ENCODE data around the gene AEBP1.

AEBP1 gene

DNA sequence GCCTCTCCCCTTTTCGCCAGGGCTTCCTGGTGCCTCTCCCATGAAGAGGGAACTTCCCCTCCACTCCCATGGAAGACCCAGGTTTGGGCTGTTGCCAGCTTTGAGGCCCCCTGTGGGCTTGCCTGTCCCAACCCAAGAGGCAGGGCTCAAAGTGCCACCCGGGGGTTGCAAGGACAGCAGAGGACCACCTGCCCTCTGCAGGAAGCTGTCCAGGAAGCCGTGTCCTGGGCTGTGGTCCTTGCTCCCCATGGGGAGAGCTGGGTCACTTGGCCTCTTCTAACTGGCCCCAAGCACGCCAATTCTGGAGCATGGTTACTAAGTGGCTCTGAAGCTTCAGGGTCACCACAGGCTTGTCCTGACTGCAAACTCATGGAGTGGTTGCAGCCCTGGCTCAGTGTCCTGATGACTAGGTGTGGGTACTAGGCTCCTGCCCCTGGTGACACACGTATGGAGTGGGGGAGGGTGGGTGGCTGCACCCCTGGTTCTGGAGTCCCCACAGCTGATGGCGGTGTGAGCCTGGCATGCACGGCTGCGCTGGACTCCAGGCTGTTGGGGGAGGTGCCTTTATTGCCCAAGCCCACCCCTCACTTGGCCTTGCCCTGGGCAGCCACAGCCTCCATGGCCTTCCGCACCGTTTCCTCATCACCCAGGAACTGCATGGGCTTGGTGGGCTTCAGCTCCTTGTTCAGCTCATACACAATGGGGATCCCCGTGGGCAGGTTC lies 41.8 kb upstream of the AEBP1 start:
- no peak overlapping the region for H3K9ac ChIP-seq (ENCODE audit: low read depth, low read length, poor library complexity, severe bottlenecking)
- no peaks in the 10 kb centered on the region for H4K20me1 ChIP-seq (ENCODE audit: insufficient read depth, low read length, poor library complexity, severe bottlenecking)
- peaks cover 11% of the 10 kb centered on the region for H3K4me1 ChIP-seq (ENCODE audit: insufficient read depth, low read length, poor library complexity, severe bottlenecking)
- no peak overlapping the region for H3K4me3 ChIP-seq (ENCODE audit: low read length, poor library complexity, severe bottlenecking)
- no peaks in the 10 kb centered on the region for H3K79me2 ChIP-seq (ENCODE audit: insufficient read depth, low read length)
- H3K4me2 ChIP-seq (ENCODE audit: low read depth, low read length, poor library complexity, severe bottlenecking): no peak overlapping the region
- H3K36me3 ChIP-seq (ENCODE audit: insufficient read depth, low read length): peaks cover 47% of the 10 kb centered on the region; the same call in 1 of the 2 replicates
- H3K27me3 ChIP-seq (ENCODE audit: insufficient read depth, low read length, poor library complexity, severe bottlenecking): no peaks in the 10 kb centered on the region
- no peak for TF ChIP-seq EZH2phosphoT487 (IDR thresholded peaks at IDR 0.05; ENCODE audit: borderline replicate concordance)
- TF ChIP-seq, protein P1, sequence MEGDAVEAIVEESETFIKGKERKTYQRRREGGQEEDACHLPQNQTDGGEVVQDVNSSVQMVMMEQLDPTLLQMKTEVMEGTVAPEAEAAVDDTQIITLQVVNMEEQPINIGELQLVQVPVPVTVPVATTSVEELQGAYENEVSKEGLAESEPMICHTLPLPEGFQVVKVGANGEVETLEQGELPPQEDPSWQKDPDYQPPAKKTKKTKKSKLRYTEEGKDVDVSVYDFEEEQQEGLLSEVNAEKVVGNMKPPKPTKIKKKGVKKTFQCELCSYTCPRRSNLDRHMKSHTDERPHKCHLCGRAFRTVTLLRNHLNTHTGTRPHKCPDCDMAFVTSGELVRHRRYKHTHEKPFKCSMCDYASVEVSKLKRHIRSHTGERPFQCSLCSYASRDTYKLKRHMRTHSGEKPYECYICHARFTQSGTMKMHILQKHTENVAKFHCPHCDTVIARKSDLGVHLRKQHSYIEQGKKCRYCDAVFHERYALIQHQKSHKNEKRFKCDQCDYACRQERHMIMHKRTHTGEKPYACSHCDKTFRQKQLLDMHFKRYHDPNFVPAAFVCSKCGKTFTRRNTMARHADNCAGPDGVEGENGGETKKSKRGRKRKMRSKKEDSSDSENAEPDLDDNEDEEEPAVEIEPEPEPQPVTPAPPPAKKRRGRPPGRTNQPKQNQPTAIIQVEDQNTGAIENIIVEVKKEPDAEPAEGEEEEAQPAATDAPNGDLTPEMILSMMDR (conservative IDR thresholded peaks at IDR 0.05; ENCODE audit: low read length): no peak
- H2AFZ ChIP-seq (ENCODE audit: low read length): no peak overlapping the region
- no peaks in the 10 kb centered on the region for H3K9me2 ChIP-seq (replicated peaks; ENCODE audit: low read depth, low read length)
- H3F3A ChIP-seq (ENCODE audit: low read depth): no peaks in the 10 kb centered on the region
- no peaks in the 10 kb centered on the region for H3K9me3 ChIP-seq (ENCODE audit: insufficient read depth, low read depth, low read length)

DNA sequence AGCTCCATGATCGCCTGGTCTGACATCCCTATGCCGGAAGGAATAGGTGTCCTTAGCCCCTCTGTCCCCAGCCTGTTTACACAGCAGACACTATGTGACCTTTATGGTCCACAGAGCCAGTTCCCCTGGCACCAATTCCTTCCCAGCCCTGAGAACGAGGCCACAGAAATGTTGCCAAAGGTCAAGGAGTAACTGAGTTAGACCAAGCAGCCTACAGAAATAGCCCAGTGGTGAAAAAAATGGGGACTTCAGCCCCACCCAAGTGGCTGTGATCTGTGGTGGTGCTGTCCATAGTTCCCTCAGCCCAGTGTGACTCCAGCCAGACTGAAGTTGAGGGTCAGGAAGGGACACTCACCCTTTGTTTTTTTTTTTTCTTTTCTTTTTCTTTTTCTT lies 41.2 kb upstream of the AEBP1 start:
- Histone ChIP-seq H3F3A (ENCODE audit: low read depth) (no peaks in the 10 kb centered on the region), H3K36me3 (ENCODE audit: insufficient read depth, low read length) (peaks cover 41% of the 10 kb centered on the region; the same call in 1 of the 2 replicates), H3K79me2 (ENCODE audit: insufficient read depth, low read length) (no peaks in the 10 kb centered on the region), H3K9me3 (ENCODE audit: insufficient read depth, low read depth, low read length) (no peaks in the 10 kb centered on the region), H3K9me2 (replicated peaks; ENCODE audit: low read depth, low read length) (no peaks in the 10 kb centered on the region), H3K9ac (ENCODE audit: low read depth, low read length, poor library complexity, severe bottlenecking) (no peak overlapping the region), H3K4me2 (ENCODE audit: low read depth, low read length, poor library complexity, severe bottlenecking) (no peak overlapping the region), H3K4me1 (ENCODE audit: insufficient read depth, low read length, poor library complexity, severe bottlenecking) (peaks cover 11% of the 10 kb centered on the region), H4K20me1 (ENCODE audit: insufficient read depth, low read length, poor library complexity, severe bottlenecking) (no peaks in the 10 kb centered on the region), H2AFZ (ENCODE audit: low read length) (no peak overlapping the region), H3K4me3 (ENCODE audit: low read length, poor library complexity, severe bottlenecking) (no peak overlapping the region), H3K27me3 (ENCODE audit: insufficient read depth, low read length, poor library complexity, severe bottlenecking) (no peaks in the 10 kb centered on the region)
- no peak for TF ChIP-seq EZH2phosphoT487 (IDR thresholded peaks at IDR 0.05; ENCODE audit: borderline replicate concordance)
- TF ChIP-seq, protein P1 (conservative IDR thresholded peaks at IDR 0.05; ENCODE audit: low read length): no peak

DNA sequence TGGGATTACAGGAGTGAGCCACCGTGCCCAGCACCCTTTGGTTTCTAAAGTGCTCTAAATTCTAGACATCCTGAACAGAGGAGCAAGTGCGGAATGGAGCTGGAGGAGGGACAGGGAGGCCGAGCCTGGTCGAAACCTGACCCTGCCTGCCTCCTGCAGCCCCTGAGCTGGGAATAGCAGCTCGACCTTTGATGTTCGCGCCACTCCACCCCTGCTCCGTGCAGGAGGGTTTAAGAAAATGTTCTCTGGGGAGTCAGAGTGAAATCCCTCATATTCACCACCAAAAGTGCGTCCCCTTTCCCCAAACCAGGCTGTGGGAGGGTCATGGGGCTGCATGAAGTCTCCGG lies 40.6 kb upstream of the AEBP1 start:
- Histone ChIP-seq H3K36me3 (ENCODE audit: insufficient read depth, low read length) (peaks cover 35% of the 10 kb centered on the region; the same call in 1 of the 2 replicates), H3K9ac (ENCODE audit: low read depth, low read length, poor library complexity, severe bottlenecking) (no peak overlapping the region), H3K27me3 (ENCODE audit: insufficient read depth, low read length, poor library complexity, severe bottlenecking) (no peaks in the 10 kb centered on the region), H3K9me2 (replicated peaks; ENCODE audit: low read depth, low read length) (no peaks in the 10 kb centered on the region), H3K4me3 (ENCODE audit: low read length, poor library complexity, severe bottlenecking) (no peak overlapping the region), H3F3A (ENCODE audit: low read depth) (no peaks in the 10 kb centered on the region), H3K79me2 (ENCODE audit: insufficient read depth, low read length) (no peaks in the 10 kb centered on the region), H3K4me1 (ENCODE audit: insufficient read depth, low read length, poor library complexity, severe bottlenecking) (peaks cover 11% of the 10 kb centered on the region), H4K20me1 (ENCODE audit: insufficient read depth, low read length, poor library complexity, severe bottlenecking) (no peaks in the 10 kb centered on the region), H2AFZ (ENCODE audit: low read length) (no peak overlapping the region), H3K9me3 (ENCODE audit: insufficient read depth, low read depth, low read length) (no peaks in the 10 kb centered on the region), H3K4me2 (ENCODE audit: low read depth, low read length, poor library complexity, severe bottlenecking) (no peak overlapping the region)
- TF ChIP-seq, protein P1 (conservative IDR thresholded peaks at IDR 0.05; ENCODE audit: low read length): no peak
- no peak for TF ChIP-seq EZH2phosphoT487 (IDR thresholded peaks at IDR 0.05; ENCODE audit: borderline replicate concordance)

Measured in Loucy (cell line).